TTC549 (cell line): Measurements from ENCODE around the gene ZNF143.
A peak's percentile ranks its signal among the peaks of the same experiment; 100 is the strongest.

Experiments used
- FAIRE-seq: peaks from 2 replicates; lab custom pipeline; 2012; peaks lifted over from hg19 to GRCh38; lab: Jason Lieb, UNC

The ZNF143 gene

DNA sequence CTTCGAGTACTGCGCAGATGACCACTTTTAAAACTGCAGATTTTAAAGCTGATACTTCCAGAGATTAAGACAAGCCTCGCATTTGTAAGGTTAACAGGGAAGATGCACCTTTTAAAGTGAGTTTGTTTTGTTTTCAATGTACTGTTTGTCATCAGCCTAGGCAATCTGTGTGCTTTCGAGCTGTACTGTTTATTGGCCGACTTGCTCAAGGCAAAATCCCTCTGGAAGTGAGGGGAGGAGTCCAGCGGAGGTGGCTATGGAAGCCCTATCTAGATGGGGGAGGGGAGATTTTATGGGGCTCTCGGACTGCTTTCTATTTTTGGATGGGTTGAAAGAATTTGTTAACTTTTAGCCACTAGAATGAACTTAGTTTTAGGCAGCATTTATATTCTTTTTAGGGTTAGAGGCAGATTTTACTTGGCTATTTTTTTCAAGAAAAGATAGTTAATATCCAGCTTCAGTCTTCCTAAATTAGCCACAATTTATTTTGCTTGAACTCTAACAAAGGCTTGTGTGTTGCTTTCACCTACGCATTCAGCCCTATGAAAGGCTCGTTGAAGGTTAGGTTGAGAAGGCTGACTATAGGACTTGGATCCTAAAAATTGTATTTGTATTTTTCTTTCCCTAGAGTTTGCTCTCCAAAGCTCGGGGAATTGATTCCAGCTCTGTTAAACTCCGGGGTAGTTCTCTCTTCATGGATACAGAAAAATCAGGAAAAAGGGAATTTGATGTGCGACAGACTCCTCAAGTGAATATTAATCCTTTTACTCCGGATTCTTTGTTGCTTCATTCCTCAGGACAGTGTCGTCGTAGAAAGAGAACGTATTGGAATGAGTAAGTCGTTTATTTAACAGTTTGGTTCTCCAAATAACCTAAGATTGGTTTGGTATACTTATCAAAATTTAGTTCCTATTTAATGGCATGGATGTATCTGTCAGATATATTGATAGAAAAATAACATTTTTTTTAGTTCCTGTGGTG, 114.7 kb downstream of the ZNF143 start:
- peak; percentile 89 for FAIRE-seq

DNA sequence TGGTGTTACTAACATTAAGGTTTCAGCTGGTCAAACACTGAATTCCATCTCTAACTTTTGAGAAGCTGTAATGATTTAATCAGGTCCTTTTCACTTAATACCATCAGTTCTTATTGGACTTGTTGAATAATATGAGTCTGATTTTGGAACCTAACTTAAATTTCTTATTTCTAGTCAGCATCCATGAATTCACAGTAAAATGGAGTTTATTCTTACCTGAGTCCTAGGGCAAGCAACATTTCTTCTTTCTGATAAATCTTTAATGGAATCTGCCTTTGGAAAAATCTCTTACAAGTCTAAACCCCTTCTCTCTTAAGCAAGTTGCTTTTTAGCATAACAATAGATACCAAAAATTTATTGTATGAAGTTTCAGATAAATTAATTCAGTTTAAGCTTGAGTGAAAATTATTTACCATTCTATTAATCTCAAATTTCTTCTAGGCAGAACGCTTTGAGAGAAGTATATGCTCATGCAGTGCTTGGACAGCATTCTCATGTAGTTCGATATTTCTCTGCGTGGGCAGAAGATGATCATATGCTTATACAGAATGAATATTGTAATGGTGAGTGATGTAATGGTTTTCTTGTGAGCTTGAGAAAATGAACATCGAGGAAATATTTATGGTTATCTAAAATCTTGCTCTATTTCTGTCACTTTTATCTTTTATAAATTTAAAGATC, 116.0 kb downstream of the ZNF143 start:
- FAIRE-seq, result no peak

DNA sequence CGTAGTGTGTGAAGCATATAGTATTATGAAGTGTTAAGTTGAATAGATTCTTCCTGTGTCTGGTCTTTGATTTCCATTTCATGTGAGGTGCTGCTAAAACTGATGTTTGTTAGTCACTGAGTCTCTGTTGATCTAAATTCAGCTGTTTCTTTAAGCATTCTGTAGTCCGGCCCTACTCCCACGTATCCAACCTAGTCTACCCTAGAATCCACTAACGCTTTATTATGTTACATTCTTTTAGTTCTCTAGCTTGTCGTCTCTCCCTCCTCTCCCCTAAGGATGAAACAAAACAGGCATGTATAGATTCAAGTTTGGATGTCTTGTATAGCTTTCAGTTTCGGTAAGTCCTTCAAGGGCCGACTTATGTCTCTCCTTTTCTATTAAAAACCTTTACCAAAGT, 116.7 kb downstream of the ZNF143 start:
- no peak for FAIRE-seq
